Spleen (tissue), 11 donors: ENCODE measurements around the gene SLC5A11. TPM values are rescaled to one million over a fixed set of nuclear protein-coding genes. Genes with fewer than 3 reads are reported as not detected.

Experiments used
- DNase-seq: peaks from one replicate; pipeline ENCODE4 v3.0.0-alpha.2; 2020
- H3K27ac ChIP-seq, 8 donors: fragments of 200-600 bp; sonication (generic) in 7 of 8; 1 replicate in 4 of 8; 2 replicates in 4 of 8; pipeline versions ENCODE4 v1.5.0 to v1.8.0; 2016 to 2021; ENCODE audit warnings: inconsistent platforms in 4 of 8, mild to moderate bottlenecking in 4 of 8, moderate library complexity in 1 of 8
- H3K27me3 ChIP-seq, 7 donors: fragments of 200-600 bp; sonication (generic) in 6 of 7; replicated peaks in 1 of 7; 1 replicate in 4 of 7; 2 replicates in 3 of 7; pipeline versions ENCODE4 v1.5.0 to v1.8.0; 2016 to 2021; ENCODE audit warnings: inconsistent platforms in 3 of 7, mild to moderate bottlenecking in 1 of 7
- H3K36me3 ChIP-seq, 6 donors: fragments of 200-600 bp; sonication (generic) in 5 of 6; 1 replicate in 4 of 6; 2 replicates in 2 of 6; pipeline versions ENCODE4 v1.5.0 to v1.8.0; 2016 to 2021; ENCODE audit warnings: inconsistent platforms in 2 of 6
- H3K4me1 ChIP-seq, 6 donors: fragments of 200-600 bp; sonication (generic) in 5 of 6; 1 replicate in 3 of 6; 2 replicates in 3 of 6; pipeline versions ENCODE4 v1.5.0 to v1.8.0; 2016 to 2021; ENCODE audit warnings: inconsistent platforms in 3 of 6
- H3K4me3 ChIP-seq, 8 donors: fragments of 200-600 bp; sonication (generic) in 7 of 8; 1 replicate in 4 of 8; 2 replicates in 4 of 8; pipeline versions ENCODE4 v1.5.0 to v1.8.0; 2016 to 2021; ENCODE audit warnings: inconsistent platforms in 4 of 8, mild to moderate bottlenecking in 4 of 8, moderate library complexity in 2 of 8
- H3K9me3 ChIP-seq, 8 donors: fragments of 200-600 bp; sonication (generic) in 7 of 8; 1 replicate in 4 of 8; 2 replicates in 4 of 8; pipeline versions ENCODE4 v1.5.0 to v1.8.0; 2016 to 2021; ENCODE audit warnings: inconsistent platforms in 4 of 8
- CTCF ChIP-seq, 11 experiments: fragments of 200-600 bp in 7 of 11; fragments of 450-650 bp in 4 of 11; sonication (generic) in 4 of 11; IDR thresholded peaks in 8 of 11; conservative IDR thresholded peaks in 3 of 11; 1 replicate in 7 of 11; 2 replicates in 4 of 11; pipeline versions ENCODE4 v1.4.0 to v1.8.0; 2016 to 2021; ENCODE audit warnings: antibody characterized with exemption in 11 of 11, inconsistent platforms in 4 of 11, mild to moderate bottlenecking in 1 of 11
- POLR2A ChIP-seq, 3 donors: fragments of 450-650 bp; IDR thresholded peaks; one replicate each; pipeline ENCODE4 v1.5.1; 2017; ENCODE audit warnings: antibody characterized with exemption in 3 of 3, mild to moderate bottlenecking in 1 of 3
- POLR2AphosphoS5 ChIP-seq, 3 donors: sonication (generic); formaldehyde crosslinking; IDR thresholded peaks; one replicate each; pipeline ENCODE4 v1.5.1; 2017; ENCODE audit warnings: antibody characterized with exemption in 3 of 3
- WGBS, 5 donors: extraction: QIAGEN DNeasy Blood & Tissue Kit in 3 of 5; methylation state at CpG; one replicate each; pipeline versions ENCODE4 v1.1.5 to v1.1.7; 2013 to 2018; 5-methylcytosine and 5-hydroxymethylcytosine counted together
- intact Hi-C: fragments of 100-400 bp; cut with DNase I; formaldehyde crosslinking; loops from one replicate; pipeline ENCODE4 v1.15.0; 2023; ENCODE audit warnings: low total_unique reads
- polyA plus RNA-seq, 3 donors: library from polyadenylated mRNA; stranded (reverse); fragments of 200-250 nt; gene quantifications; one replicate each; pipeline ENCODE4 v1.2.1, GENCODE V29; 2013
- total RNA-seq, 7 donors: library from RNA; depleted of rRNA in 3 of 7; stranded (reverse); fragments of >200 nt in 3 of 7; fragmentation: NEBNext Ultra II Directional in 4 of 7; extraction: Animal tissue kit (Norgen Biotek cat#: 25700) in 4 of 7; gene quantifications; one replicate each; pipeline versions ENCODE4 v1.1.0 to v1.2.1, GENCODE V29; 2016 to 2021
- donor health status: healthy with polysubstance abuse.
- donor health status: DM: no; HTN: no; CAD: no; lungs with moderate emphysema.
- donor health status: DM: no; HTN: no; CAD: no.
- donor health status: Bipolar disorder and iron deficiency.
- donor health status: healthy.
- donor health status: DM: no; HTN: no; CAD: no.
- donor health status: DM: yes; HTN: yes; CAD: no.

Gene SLC5A11
- total and polyA plus RNA-seq, 10 donors, result 0.14 to 1.9 (median 0.46) TPM; not detected in 3

- no peak for DNase-seq
- H3K4me3 ChIP-seq, result no peak overlapping the region
- no peaks in the 10 kb centered on the region for H3K4me1 ChIP-seq
- no peaks in the 10 kb centered on the region for H3K36me3 ChIP-seq
- H3K27me3 ChIP-seq, result no peaks in the 10 kb centered on the region
- no peak overlapping the region for H3K27ac ChIP-seq
- peaks cover 0 to 10% (median 0%) of the 10 kb centered on the region in 8 donors for H3K9me3 ChIP-seq
- no peak for TF ChIP-seq POLR2AphosphoS5 (IDR thresholded peaks at IDR 0.05)
- intact Hi-C loops, result no loop called here
These were observed 54.5 kb downstream of the SLC5A11 start for GRCh38 chr16:24900230-24900629.

DNA sequence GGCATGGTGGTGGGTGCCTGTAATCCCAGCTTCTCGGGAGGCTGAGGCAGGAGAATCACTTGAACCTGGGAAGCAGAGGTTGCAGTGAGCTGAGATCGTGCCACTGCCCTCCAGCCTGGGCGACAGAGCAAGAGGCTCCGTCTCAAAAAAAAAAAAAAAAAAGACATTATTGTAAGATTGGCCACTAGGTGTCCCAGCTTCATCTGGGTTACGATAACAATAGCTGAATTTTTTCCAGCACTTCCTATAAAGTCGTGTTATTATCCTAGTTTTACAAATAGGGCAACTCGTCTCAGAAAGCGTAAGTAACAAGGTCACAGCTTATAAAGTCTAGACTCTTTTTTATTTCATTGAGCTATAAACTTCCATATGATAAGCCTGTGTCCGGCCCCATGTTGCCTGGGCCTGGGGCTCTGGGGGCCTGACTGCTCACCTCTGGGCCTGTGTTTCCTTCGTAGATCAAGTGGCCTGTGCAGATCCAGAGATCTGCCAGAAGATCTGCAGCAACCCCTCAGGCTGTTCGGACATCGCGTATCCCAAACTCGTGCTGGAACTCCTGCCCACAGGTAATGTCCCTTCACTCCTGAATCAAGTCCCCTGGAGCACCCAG, 60.5 kb downstream of the SLC5A11 start:
- Histone ChIP-seq H3K9me3 (no peaks in the 10 kb centered on the region), H3K27ac (no peak overlapping the region), H3K36me3 (no peaks in the 10 kb centered on the region), H3K27me3 (no peaks in the 10 kb centered on the region), H3K4me3 (no peak overlapping the region), H3K4me1 (peaks cover 0 to 7% (median 0%) of the 10 kb centered on the region in 6 donors)
- peak in 4 of 11 experiments; percentile 8 to 44 (median 36) for TF ChIP-seq CTCF (IDR thresholded peaks at IDR 0.05 in 8 of 11, conservative IDR thresholded peaks at IDR 0.05 in 3 of 11)
- no peak for TF ChIP-seq POLR2AphosphoS5 (IDR thresholded peaks at IDR 0.05)
- no peak for TF ChIP-seq POLR2A (IDR thresholded peaks at IDR 0.05)
- WGBS, 5 donors, result 51 to 60% (median 57%) methylated on average over 14 of the region's 14 CpGs
- intact Hi-C loops, result no loop called here
- DNase-seq, result peak; percentile 4

DNA sequence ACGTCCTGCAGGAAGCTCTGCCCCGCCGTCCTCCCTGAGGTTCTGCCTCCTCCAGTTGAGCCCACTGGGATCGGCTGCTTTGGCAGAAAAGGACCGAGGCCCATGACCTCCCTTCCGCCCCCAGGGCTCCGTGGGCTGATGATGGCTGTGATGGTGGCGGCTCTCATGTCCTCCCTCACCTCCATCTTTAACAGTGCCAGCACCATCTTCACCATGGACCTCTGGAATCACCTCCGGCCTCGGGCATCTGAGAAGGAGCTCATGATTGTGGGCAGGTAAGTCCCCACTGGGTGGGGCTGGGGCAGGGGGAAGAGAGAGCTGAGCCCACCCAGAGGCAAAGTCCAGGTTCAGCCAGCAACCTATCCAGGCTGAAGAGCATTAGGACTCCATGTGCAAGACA, 61.1 kb downstream of the SLC5A11 start:
- TF ChIP-seq POLR2AphosphoS5 (IDR thresholded peaks at IDR 0.05) (peak in 1 of 3 donors; percentile 19), POLR2A (IDR thresholded peaks at IDR 0.05) (no peak)
- intact Hi-C loops, result no loop called here
- no peaks in the 10 kb centered on the region for H3K27me3 ChIP-seq
- no peak overlapping the region for H3K4me3 ChIP-seq
- no peak overlapping the region for H3K27ac ChIP-seq
- no peaks in the 10 kb centered on the region for H3K36me3 ChIP-seq
- H3K9me3 ChIP-seq, result no peaks in the 10 kb centered on the region
- peaks cover 0 to 7% (median 0%) of the 10 kb centered on the region in 6 donors for H3K4me1 ChIP-seq
- peak; percentile 65 for DNase-seq
- 81 to 95% (median 89%) methylated on average over 10 of the region's 10 CpGs for WGBS, 5 donors

DNA sequence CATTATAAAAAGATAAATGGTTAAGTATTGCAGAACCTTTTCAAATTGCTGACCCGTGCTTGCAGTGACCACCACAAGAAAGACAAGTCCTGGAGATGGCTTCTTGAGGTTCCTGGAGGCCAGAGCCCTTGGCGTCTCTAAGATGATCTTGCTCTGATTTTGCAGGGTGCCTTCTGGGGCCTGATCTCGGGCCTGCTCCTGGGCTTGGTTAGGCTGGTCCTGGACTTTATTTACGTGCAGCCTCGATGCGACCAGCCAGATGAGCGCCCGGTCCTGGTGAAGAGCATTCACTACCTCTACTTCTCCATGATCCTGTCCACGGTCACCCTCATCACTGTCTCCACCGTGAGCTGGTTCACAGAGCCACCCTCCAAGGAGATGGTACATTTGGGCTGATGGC, 63.0 kb downstream of the SLC5A11 start:
- H3K27me3 ChIP-seq, result no peaks in the 10 kb centered on the region
- no peak overlapping the region for H3K4me3 ChIP-seq
- peak; percentile 41 for DNase-seq
- TF ChIP-seq POLR2A (IDR thresholded peaks at IDR 0.05) (no peak), POLR2AphosphoS5 (IDR thresholded peaks at IDR 0.05) (no peak), CTCF (IDR thresholded peaks at IDR 0.05 in 8 of 11, conservative IDR thresholded peaks at IDR 0.05 in 3 of 11) (no peak)
- H3K27ac ChIP-seq, result no peak overlapping the region
- H3K36me3 ChIP-seq, result no peaks in the 10 kb centered on the region
- WGBS, 5 donors, result 90 to 95% (median 92%) methylated on average over 8 to 10 of the region's 10 CpGs
- H3K9me3 ChIP-seq, result no peaks in the 10 kb centered on the region
- H3K4me1 ChIP-seq, result peaks cover 0 to 7% (median 0%) of the 10 kb centered on the region in 6 donors
- intact Hi-C loops, result no loop called here

GRCh38 chr16:24909856-24910255, 64.1 kb downstream of the SLC5A11 start:
- TF ChIP-seq POLR2A (IDR thresholded peaks at IDR 0.05) (no peak), CTCF (IDR thresholded peaks at IDR 0.05 in 8 of 11, conservative IDR thresholded peaks at IDR 0.05 in 3 of 11) (no peak)
- H3K4me1 ChIP-seq, result peaks cover 0 to 7% (median 0%) of the 10 kb centered on the region in 6 donors
- no peaks in the 10 kb centered on the region for H3K27me3 ChIP-seq
- no peak overlapping the region for H3K27ac ChIP-seq
- H3K9me3 ChIP-seq, result no peaks in the 10 kb centered on the region
- 74 to 94% (median 85%) methylated on average over 5 of the region's 5 CpGs for WGBS, 5 donors
- no peaks in the 10 kb centered on the region for H3K36me3 ChIP-seq
- H3K4me3 ChIP-seq, result no peak overlapping the region
- DNase-seq, result no peak
- intact Hi-C loops, result no loop called here
